ENCODE data around the gene TSC22D4. TPM values are rescaled to one million over a fixed set of nuclear protein-coding genes. Genes with fewer than 3 reads are reported as not detected.

TSC22D4 gene
- total and polyA plus RNA-seq, 9 of the 15 experiments (the other 6 are each of a cell fraction or from before 2014, with no cell fraction given): 0.37 to 107 (median 28.7) TPM

GRCh38 chr7:100427762-100428198 lies 51.2 kb downstream of the TSC22D4 start (continued):
- no peak for TF ChIP-seq ZNF830 (CRISPR knock-in tag; IDR thresholded peaks at IDR 0.05)
- no peak for TF ChIP-seq E2F3 (CRISPR knock-in tag; IDR thresholded peaks at IDR 0.05)
- no peak for TF ChIP-seq ZNF24 (IDR thresholded peaks at IDR 0.05)
- TF ChIP-seq RBM22 (IDR thresholded peaks at IDR 0.05; ENCODE audit: low read depth, low read length, poor library complexity, severe bottlenecking): no peak
- no peak for TF ChIP-seq TSC22D4 (tag; IDR thresholded peaks at IDR 0.05)
- no peak for TF ChIP-seq TSHZ1 (CRISPR knock-in tag; IDR thresholded peaks at IDR 0.05)
- TF ChIP-seq UBTF (IDR thresholded peaks at IDR 0.05; ENCODE audit: borderline replicate concordance in 1 of 2, low read depth in 2 of 2, low read length in 2 of 2): no peak
- TF ChIP-seq BHLHE40 (IDR thresholded peaks at IDR 0.05; ENCODE audit: low read length): no peak
- TF ChIP-seq SMAD3 (CRISPR knock-in tag; conservative IDR thresholded peaks at IDR 0.05): peak; percentile 72; the same call in 1 of the 2 replicates
- TF ChIP-seq ZNF668 (CRISPR knock-in tag; IDR thresholded peaks at IDR 0.05): peak; percentile 91
- no peak for TF ChIP-seq SLC30A9 (CRISPR knock-in tag; IDR thresholded peaks at IDR 0.05)
- TF ChIP-seq NCOA1 (IDR thresholded peaks at IDR 0.05; ENCODE audit: low read depth): no peak
- TF ChIP-seq CREM (IDR thresholded peaks at IDR 0.05; ENCODE audit: low read depth): no peak
- TF ChIP-seq NCOA2 (IDR thresholded peaks at IDR 0.05; ENCODE audit: partially characterized antibody in 2 of 2): no peak
- no peak for TF ChIP-seq MBD2 (IDR thresholded peaks at IDR 0.05; ENCODE audit: borderline replicate concordance, low read depth)
- no peak for TF ChIP-seq GTF2B (IDR thresholded peaks at IDR 0.05; ENCODE audit: extremely low read depth, insufficient read length)
- no peak for TF ChIP-seq ADNP (tag; IDR thresholded peaks at IDR 0.05)
- no peak for TF ChIP-seq ZNF778 (CRISPR knock-in tag; IDR thresholded peaks at IDR 0.05)
- TF ChIP-seq RFX7 (CRISPR knock-in tag; IDR thresholded peaks at IDR 0.05): no peak
- no peak for TF ChIP-seq RBFOX2 (IDR thresholded peaks at IDR 0.05; ENCODE audit: low read depth, low read length)
- peak; percentile 72 for TF ChIP-seq ZNF512 (tag; IDR thresholded peaks at IDR 0.05)
- TF ChIP-seq ZNF217 (CRISPR knock-in tag; IDR thresholded peaks at IDR 0.05): 0 out of 2 replicates have a peak, but pooled peaks have one; percentile 14

Measured in K562 (cell line).